Left kidney (tissue), 2 donors: ENCODE measurements around the gene HOXB7. TPM values are rescaled to one million over a fixed set of nuclear protein-coding genes. Genes with fewer than 3 reads are reported as not detected.
A peak's percentile ranks its signal among the peaks of the same experiment; 100 is the strongest.

Source experiments
- DNase-seq: peaks from one replicate; pipeline ENCODE4 v3.0.0-alpha.2; 2013
- polyA plus RNA-seq: library from polyadenylated mRNA; unstranded; fragments of 120-200 nt; gene quantifications from one replicate; pipeline ENCODE4 v1.2.1, GENCODE V29; 2013; ENCODE audit not compliant: insufficient read length

HOXB7 gene
- polyA plus RNA-seq, 1 donor: 39.8 TPM

- DNase-seq: no peak
Measured at GRCh38 chr17:48583708-48584222, 27.1 kb downstream of the HOXB7 start.

- DNase-seq: no peak
Measured at GRCh38 chr17:48582750-48583069, 28.1 kb downstream of the HOXB7 start.

- DNase-seq: no peak
Measured at GRCh38 chr17:48579760-48580554, 30.9 kb downstream of the HOXB7 start.

- no peak for DNase-seq
Measured at GRCh38 chr17:48579471-48579759, 31.4 kb downstream of the HOXB7 start.

GRCh38 chr17:48578616-48579470 lies 32.0 kb downstream of the HOXB7 start:
- DNase-seq: no peak

GRCh38 chr17:48577946-48578615 lies 32.7 kb downstream of the HOXB7 start, which contains the start of gene HOXB4:
Gene HOXB4 (minus strand): TSS chr17:48578350. CDS start chr17:48578319, 31 bp downstream.
- no peak for DNase-seq

GRCh38 chr17:48577330-48577945 lies 33.4 kb downstream of the HOXB7 start:
- peak; percentile 94 for DNase-seq

GRCh38 chr17:48576479-48577309 lies 34.1 kb downstream of the HOXB7 start:
- DNase-seq: no peak

GRCh38 chr17:48575673-48576478 lies 34.9 kb downstream of the HOXB7 start:
- DNase-seq: no peak

GRCh38 chr17:48575066-48575582 lies 35.7 kb downstream of the HOXB7 start:
- DNase-seq: no peak

- DNase-seq: no peak
Measured at GRCh38 chr17:48574505-48575065, 36.2 kb downstream of the HOXB7 start.

GRCh38 chr17:48571826-48572417 lies 38.9 kb downstream of the HOXB7 start:
- DNase-seq: no peak

GRCh38 chr17:48571024-48571818 lies 39.6 kb downstream of the HOXB7 start:
- peak; percentile 75 for DNase-seq

GRCh38 chr17:48570325-48571023 lies 40.3 kb downstream of the HOXB7 start:
- no peak for DNase-seq

GRCh38 chr17:48569674-48570324 lies 41.0 kb downstream of the HOXB7 start:
- no peak for DNase-seq

- DNase-seq: no peak
Measured at GRCh38 chr17:48569240-48569582, 41.6 kb downstream of the HOXB7 start.

- no peak for DNase-seq
Measured at GRCh38 chr17:48568499-48569239, 42.1 kb downstream of the HOXB7 start.
